ENCODE results near the gene MAP3K3. TPM values are rescaled to one million over a fixed set of nuclear protein-coding genes. Genes with fewer than 3 reads are reported as not detected.
A peak's percentile ranks its signal among the peaks of the same experiment; 100 is the strongest.

MAP3K3 gene
- total RNA-seq, 4 donors from 2014 or later, result 21.8 to 58.7 (median 29.7) TPM

- H3K27me3 ChIP-seq, result no peaks in the 10 kb centered on the region
- peaks cover 0 to 18% of the 10 kb centered on the region in 2 donors for H3K36me3 ChIP-seq
- in situ Hi-C loops (cut with MboI; ENCODE audit: low sequenced_read_pairs in 4 of 4), result no loop called here
- peaks cover 2 to 5% of the 10 kb centered on the region in 2 donors for H3K4me1 ChIP-seq
- H3K27ac ChIP-seq, result no peak overlapping the region
- no peaks in the 10 kb centered on the region for H3K9me3 ChIP-seq
- H3K4me3 ChIP-seq, result no peak overlapping the region
- no peak for TF ChIP-seq POLR2A (IDR thresholded peaks at IDR 0.05)
- no peak for TF ChIP-seq CTCF (IDR thresholded peaks at IDR 0.05 in 4 of 5, conservative IDR thresholded peaks at IDR 0.05 in 1 of 5)
- intact Hi-C loops (cut with DNase I; ENCODE audit: low total_unique reads), result no loop called here
- no peak for DNase-seq
- no peak for ATAC-seq
These were observed 27.1 kb upstream of the MAP3K3 start for GRCh38 chr17:63595132-63595531.

DNA sequence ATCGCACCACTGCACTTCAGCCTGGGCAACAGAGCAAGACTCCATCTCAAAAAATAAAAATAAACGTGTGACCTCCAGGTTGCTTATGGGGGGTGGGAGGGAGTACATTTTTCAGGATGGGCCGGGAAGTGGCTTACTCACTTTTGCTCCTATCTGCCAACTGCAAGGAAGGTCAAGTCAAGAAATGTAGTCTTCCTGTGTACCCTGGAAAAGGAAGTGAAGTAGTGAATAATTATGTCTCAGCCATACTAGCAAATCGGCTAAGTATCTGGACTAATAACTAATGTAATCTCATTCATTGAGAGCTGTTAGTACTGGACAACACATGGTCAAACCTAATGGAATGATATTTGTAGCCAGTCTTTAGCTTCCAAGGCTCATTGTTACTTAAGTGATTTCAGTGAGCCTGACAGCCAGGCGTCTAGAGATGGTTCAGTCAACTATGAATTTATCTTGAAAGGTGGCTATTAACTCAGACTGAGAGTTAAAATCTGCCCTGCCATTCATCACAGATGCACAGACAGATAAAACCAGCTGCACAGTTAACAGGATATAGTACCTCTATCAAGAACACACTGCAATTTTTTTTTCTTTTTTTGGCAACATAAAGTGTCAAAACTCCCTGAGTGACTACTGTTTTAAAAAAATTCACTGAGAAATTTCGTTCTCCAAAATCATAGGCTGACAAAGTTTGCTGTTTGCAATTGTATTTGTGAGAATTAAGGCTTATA, 25.2 kb upstream of the MAP3K3 start:
- Histone ChIP-seq H3K9me3 (no peaks in the 10 kb centered on the region), H3K27ac (no peak overlapping the region), H3K4me3 (no peak overlapping the region), H3K36me3 (no peaks in the 10 kb centered on the region), H3K27me3 (no peaks in the 10 kb centered on the region), H3K4me1 (peaks cover 11 to 17% of the 10 kb centered on the region in 2 donors)
- no peak for DNase-seq
- in situ Hi-C loops (cut with MboI; ENCODE audit: low sequenced_read_pairs in 4 of 4) (no loop called here), intact Hi-C loops (cut with DNase I; ENCODE audit: low total_unique reads) (no loop called here)
- no peak for TF ChIP-seq POLR2A (IDR thresholded peaks at IDR 0.05)
- no peak for TF ChIP-seq CTCF (IDR thresholded peaks at IDR 0.05 in 4 of 5, conservative IDR thresholded peaks at IDR 0.05 in 1 of 5)
- no peak for ATAC-seq

- in situ Hi-C loops (cut with MboI; ENCODE audit: low sequenced_read_pairs in 4 of 4), result no loop called here
- H3K4me3 ChIP-seq, result no peak overlapping the region
- no peak overlapping the region for H3K27ac ChIP-seq
- no peaks in the 10 kb centered on the region for H3K9me3 ChIP-seq
- H3K4me1 ChIP-seq, result peaks cover 11 to 17% of the 10 kb centered on the region in 2 donors
- no peaks in the 10 kb centered on the region for H3K27me3 ChIP-seq
- no peak for TF ChIP-seq POLR2A (IDR thresholded peaks at IDR 0.05)
- TF ChIP-seq CTCF (IDR thresholded peaks at IDR 0.05 in 4 of 5, conservative IDR thresholded peaks at IDR 0.05 in 1 of 5), result no peak
- intact Hi-C loops (cut with DNase I; ENCODE audit: low total_unique reads), result no loop called here
- H3K36me3 ChIP-seq, result no peaks in the 10 kb centered on the region
- ATAC-seq, result no peak
- no peak for DNase-seq
These were observed 23.9 kb upstream of the MAP3K3 start for GRCh38 chr17:63598281-63598680.

GRCh38 chr17:63600569-63601438, 21.4 kb upstream of the MAP3K3 start, which contains the start of gene TACO1:
Gene TACO1, plus strand, starts transcription at chr17:63600895. Its CDS starts 189 bp downstream, at chr17:63601084.
- H3K27ac ChIP-seq, result peak within 1 kb of the TSS; percentile 85 to 98 (median 93)
- in situ Hi-C loops (cut with MboI; ENCODE audit: low sequenced_read_pairs in 4 of 4), result loop anchor here in 1 of 4 donors (10.0 kb wide), 1 partner anchor 56 kb away; no protein-coding TSS in a partner anchor
- peaks cover 11 to 17% of the 10 kb centered on the region in 2 donors for H3K4me1 ChIP-seq
- no peaks in the 10 kb centered on the region for H3K9me3 ChIP-seq
- peak within 1 kb of the TSS; percentile 80 to 100 (median 91) for H3K4me3 ChIP-seq
- peaks cover 0 to 25% of the 10 kb centered on the region in 2 donors for H3K36me3 ChIP-seq
- TF ChIP-seq POLR2A (IDR thresholded peaks at IDR 0.05), result peak; percentile 50 to 69
- no peak for TF ChIP-seq CTCF (IDR thresholded peaks at IDR 0.05 in 4 of 5, conservative IDR thresholded peaks at IDR 0.05 in 1 of 5)
- no peaks in the 10 kb centered on the region for H3K27me3 ChIP-seq
- peak; percentile 96 to 99 for ATAC-seq
- intact Hi-C loops (cut with DNase I; ENCODE audit: low total_unique reads), result loop anchor here (1.0 kb wide), 1 partner anchor 51 kb away; the partner anchor contains the start of gene DCAF7
- peak; percentile 67 to 84 for DNase-seq

Data from gastrocnemius medialis (tissue), 4 donors.